ENCODE data around the gene CEP192. TPM values are rescaled to one million over a fixed set of nuclear protein-coding genes. Genes with fewer than 3 reads are reported as not detected.
"Not testable (repeated sequence)": the region's sequence is repeated elsewhere in the genome, so short reads cannot be mapped to it uniquely, and the experiment has no call there.

CEP192 gene
- polyA plus RNA-seq, 3 donors, result 44.9 to 57.5 (median 49.8) TPM

GRCh38 chr18:13025233-13025632, 34.1 kb downstream of the CEP192 start:
- DNase-seq, result no peak

- no peak for DNase-seq
Observed at GRCh38 chr18:13026583-13027270, 35.6 kb downstream of the CEP192 start.

- DNase-seq, result no peak
Observed at GRCh38 chr18:13028869-13029268, 37.7 kb downstream of the CEP192 start.

- DNase-seq, result no peak
Observed at GRCh38 chr18:13032173-13032572, 41.0 kb downstream of the CEP192 start.

- no peak for DNase-seq
Observed at GRCh38 chr18:13035249-13035914, 44.2 kb downstream of the CEP192 start.

- no peak for DNase-seq
Observed at GRCh38 chr18:13036622-13037320, 45.6 kb downstream of the CEP192 start.

GRCh38 chr18:13039806-13040205, 48.6 kb downstream of the CEP192 start:
- DNase-seq, result no peak

GRCh38 chr18:13043066-13043465, 51.9 kb downstream of the CEP192 start:
- DNase-seq, result no peak

GRCh38 chr18:13048061-13048595, 57.0 kb downstream of the CEP192 start:
- no peak for DNase-seq

GRCh38 chr18:13051159-13051558, 60.0 kb downstream of the CEP192 start:
- DNase-seq, result no peak

- no peak for DNase-seq
Observed at GRCh38 chr18:13051950-13052349, 60.8 kb downstream of the CEP192 start.

GRCh38 chr18:13054336-13054735, 63.2 kb downstream of the CEP192 start:
- no peak for DNase-seq

- DNase-seq, result no peak
Observed at GRCh38 chr18:13061630-13062189, 70.5 kb downstream of the CEP192 start.

- no peak for DNase-seq
Observed at GRCh38 chr18:13067124-13067523, 76.0 kb downstream of the CEP192 start.

GRCh38 chr18:13067966-13068365, 76.8 kb downstream of the CEP192 start:
- DNase-seq, result no peak

- no peak for DNase-seq
Observed at GRCh38 chr18:13070460-13070859, 79.3 kb downstream of the CEP192 start.

GRCh38 chr18:13076886-13077285, 85.7 kb downstream of the CEP192 start:
- DNase-seq, result no peak

GRCh38 chr18:13077473-13077872, 86.3 kb downstream of the CEP192 start:
- no peak for DNase-seq

- not testable (repeated sequence) for DNase-seq
Observed at GRCh38 chr18:13078065-13078464, 86.9 kb downstream of the CEP192 start.

GRCh38 chr18:13086906-13087305, 95.7 kb downstream of the CEP192 start:
- DNase-seq, result no peak

GRCh38 chr18:13095466-13095865, 104.3 kb downstream of the CEP192 start:
- no peak for DNase-seq

- no peak for DNase-seq
Observed at GRCh38 chr18:13096232-13096631, 105.1 kb downstream of the CEP192 start.
